Mesendoderm (in vitro differentiated cells): ENCODE data around the gene MAD1L1.

Experiments used
- DNase-seq: peaks from one replicate; pipeline ENCODE4 v3.0.0; 2013
- H2AK5ac ChIP-seq: 2 replicates; pipeline ENCODE4 v1.6.1; 2013; ENCODE audit warnings: low read length, inconsistent platforms
- H2BK120ac ChIP-seq: 2 replicates; pipeline ENCODE4 v1.6.1; 2013; ENCODE audit warnings: low read depth, mild to moderate bottlenecking, low read length, moderate library complexity, mixed read lengths
- H2BK15ac ChIP-seq: replicated peaks from 2 replicates; pipeline ENCODE4 v1.6.1; 2013; ENCODE audit warnings: low read depth, mild to moderate bottlenecking, moderate library complexity
- H2BK5ac ChIP-seq: 2 replicates; pipeline ENCODE4 v1.6.1; 2013; ENCODE audit warnings: low read length, inconsistent platforms
- H3K18ac ChIP-seq: 2 replicates; pipeline ENCODE4 v1.6.1; 2013; ENCODE audit warnings: mild to moderate bottlenecking, low read length, mixed read lengths
- H3K23ac ChIP-seq: one replicate; pipeline ENCODE4 v1.6.1; 2013; ENCODE audit warnings: low read length
- H3K27ac ChIP-seq: 2 replicates; pipeline ENCODE4 v1.5.1; 2013; ENCODE audit warnings: low read depth, mild to moderate bottlenecking, inconsistent platforms, low read length, moderate library complexity
- H3K27me3 ChIP-seq: 2 replicates; pipeline ENCODE4 v1.6.1; 2013; ENCODE audit warnings: low read length, control low read depth, mild to moderate bottlenecking, inconsistent platforms; ENCODE audit not compliant: insufficient read depth, poor library complexity
- H3K36me3 ChIP-seq: 2 replicates; pipeline ENCODE4 v1.6.1; 2013; ENCODE audit warnings: low read length, inconsistent platforms; ENCODE audit not compliant: control insufficient read depth, insufficient read depth
- H3K4ac ChIP-seq: one replicate; pipeline ENCODE4 v1.6.1; 2013; ENCODE audit warnings: low read depth, mild to moderate bottlenecking, low read length, moderate library complexity
- H3K4me1 ChIP-seq: 2 replicates; pipeline ENCODE4 v1.6.1; 2013; ENCODE audit warnings: low read depth, low read length, inconsistent platforms; ENCODE audit not compliant: control insufficient read depth
- H3K4me2 ChIP-seq: 2 replicates; pipeline ENCODE4 v1.6.1; 2013; ENCODE audit warnings: low read length
- H3K4me3 ChIP-seq: 2 replicates; pipeline ENCODE4 v1.5.1; 2013; ENCODE audit warnings: mild to moderate bottlenecking, low read length
- H3K56ac ChIP-seq: one replicate; pipeline ENCODE4 v1.6.1; 2013; ENCODE audit warnings: low read length
- H3K79me1 ChIP-seq: 2 replicates; pipeline ENCODE4 v1.6.1; 2013; ENCODE audit warnings: low read length, inconsistent platforms
- H3K79me2 ChIP-seq: 2 replicates; pipeline ENCODE4 v1.6.1; 2013; ENCODE audit warnings: mild to moderate bottlenecking, low read length; ENCODE audit not compliant: control insufficient read depth, insufficient read depth
- H3K9ac ChIP-seq: 2 replicates; pipeline ENCODE4 v1.6.1; 2013; ENCODE audit warnings: low read length, inconsistent platforms
- H4K5ac ChIP-seq: one replicate; pipeline ENCODE4 v1.6.1; 2013; ENCODE audit warnings: low read length
- H4K8ac ChIP-seq: one replicate; pipeline ENCODE4 v1.6.1; 2013; ENCODE audit warnings: low read depth, mild to moderate bottlenecking, control low read depth, low read length, moderate library complexity
- WGBS: extraction: QIAGEN DNeasy Blood & Tissue Kit; methylation state at CpG from one replicate; pipeline ENCODE4 v1.1.7; 2013; ENCODE audit warnings: low lambda C conversion rate, missing lambda C conversion rate; ENCODE audit not compliant: insufficient coverage; ENCODE audit errors: extremely low coverage; 5-methylcytosine and 5-hydroxymethylcytosine counted together

The MAD1L1 gene

DNA sequence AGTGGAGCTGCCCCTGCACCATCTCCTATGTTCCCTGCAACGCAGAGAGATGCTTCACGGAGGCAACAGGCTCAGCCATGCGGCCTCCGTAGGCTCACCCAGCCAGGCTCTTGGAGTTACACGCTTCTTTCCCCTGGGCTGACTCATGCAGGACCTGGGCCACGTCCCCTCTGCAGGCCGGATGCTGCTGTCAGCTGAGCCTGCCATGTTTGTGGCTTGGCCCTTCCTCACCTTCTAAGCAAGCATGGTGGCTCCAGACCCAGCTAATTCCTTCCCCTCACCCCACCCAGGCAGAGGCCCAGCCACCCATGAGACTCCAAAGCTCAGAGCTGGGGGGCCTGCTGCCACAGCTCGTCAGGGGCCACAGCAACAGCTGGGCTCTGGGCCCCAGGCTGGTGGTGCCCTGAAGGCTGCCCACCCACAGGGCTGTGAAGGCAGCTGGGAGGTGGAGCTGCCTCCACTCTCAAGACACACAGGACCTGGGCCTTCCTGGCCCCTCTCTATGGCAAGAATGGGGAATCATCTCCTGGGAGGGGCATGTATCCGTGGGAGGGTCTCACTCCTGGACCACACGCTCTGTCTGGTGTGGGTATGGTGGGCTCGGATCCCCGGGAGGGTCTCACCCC, 343.1 kb downstream of the MAD1L1 start:
- no peak overlapping the region for H3K4ac ChIP-seq
- H3K4me2 ChIP-seq: no peak overlapping the region
- H4K5ac ChIP-seq: no peak overlapping the region
- peaks cover 11% of the 10 kb centered on the region for H3K36me3 ChIP-seq
- H3K79me1 ChIP-seq: no peaks in the 10 kb centered on the region
- H3K79me2 ChIP-seq: no peaks in the 10 kb centered on the region
- no peak overlapping the region for H4K8ac ChIP-seq
- no peak overlapping the region for H2AK5ac ChIP-seq
- H3K9ac ChIP-seq: no peak overlapping the region
- H2BK120ac ChIP-seq: no peak overlapping the region
- DNase-seq: no peak
- no peak overlapping the region for H2BK5ac ChIP-seq
- H3K56ac ChIP-seq: no peak overlapping the region
- no peak overlapping the region for H3K4me3 ChIP-seq
- no peak overlapping the region for H3K23ac ChIP-seq
- H2BK15ac ChIP-seq: no peak overlapping the region
- no peaks in the 10 kb centered on the region for H3K4me1 ChIP-seq
- WGBS: no CpG with 5 or more reads among the region's 12 CpGs
- no peak overlapping the region for H3K18ac ChIP-seq
- no peak overlapping the region for H3K27ac ChIP-seq
- no peaks in the 10 kb centered on the region for H3K27me3 ChIP-seq

DNA sequence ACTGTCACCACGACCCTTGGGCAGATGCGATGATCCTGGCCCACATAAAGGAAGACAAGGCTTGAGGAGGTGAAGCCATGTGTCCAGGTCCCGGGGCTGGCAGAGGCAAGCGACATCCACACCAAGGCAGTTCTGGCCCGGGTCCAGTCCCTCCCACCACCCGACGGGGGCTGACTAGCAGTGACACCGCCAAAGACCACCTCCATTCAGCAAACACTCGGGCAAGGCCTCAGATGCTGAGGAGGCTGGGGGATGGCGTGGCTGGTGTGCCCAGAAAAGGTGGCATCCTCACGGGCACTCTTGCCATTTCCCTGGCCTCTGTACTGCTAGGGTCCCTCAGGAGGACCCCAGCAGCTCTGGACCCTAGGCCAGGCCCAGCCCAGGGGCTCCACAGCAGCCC, 343.7 kb downstream of the MAD1L1 start:
- no peaks in the 10 kb centered on the region for H3K79me2 ChIP-seq
- H3K18ac ChIP-seq: no peak overlapping the region
- H3K79me1 ChIP-seq: no peaks in the 10 kb centered on the region
- no peak overlapping the region for H2BK15ac ChIP-seq
- no peak overlapping the region for H3K56ac ChIP-seq
- H3K4ac ChIP-seq: no peak overlapping the region
- no peak overlapping the region for H3K4me3 ChIP-seq
- no peak overlapping the region for H2AK5ac ChIP-seq
- no CpG with 5 or more reads among the region's 11 CpGs for whole genome bisulfite sequencing
- H4K8ac ChIP-seq: no peak overlapping the region
- no peaks in the 10 kb centered on the region for H3K27me3 ChIP-seq
- no peak overlapping the region for H3K27ac ChIP-seq
- H3K9ac ChIP-seq: no peak overlapping the region
- no peaks in the 10 kb centered on the region for H3K4me1 ChIP-seq
- H4K5ac ChIP-seq: no peak overlapping the region
- H3K23ac ChIP-seq: no peak overlapping the region
- no peak overlapping the region for H3K4me2 ChIP-seq
- peaks cover 11% of the 10 kb centered on the region for H3K36me3 ChIP-seq
- no peak overlapping the region for H2BK5ac ChIP-seq
- DNase-seq: no peak
- no peak overlapping the region for H2BK120ac ChIP-seq

DNA sequence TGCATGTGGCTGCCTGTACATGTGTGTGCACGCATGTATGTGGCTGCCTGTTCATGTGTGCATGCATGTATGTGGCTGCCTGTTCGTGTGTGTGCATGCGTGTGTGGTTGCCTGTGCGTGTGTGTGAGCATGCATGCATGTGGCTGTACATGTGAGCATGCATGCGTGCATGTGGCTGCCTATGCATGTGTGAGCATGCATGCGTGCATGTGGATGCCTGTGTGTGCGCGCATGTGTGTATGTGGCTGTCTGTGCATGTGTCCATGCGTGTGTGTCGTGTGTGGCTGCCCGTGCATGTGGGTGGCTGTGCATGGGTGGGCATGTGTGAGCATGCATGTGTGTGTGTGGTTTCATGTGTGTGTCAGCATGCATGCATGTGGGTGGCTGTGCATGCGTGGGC, 344.3 kb downstream of the MAD1L1 start:
- Histone ChIP-seq H3K27ac (no peak overlapping the region), H2AK5ac (no peak overlapping the region), H3K79me2 (no peaks in the 10 kb centered on the region), H3K18ac (no peak overlapping the region), H3K9ac (no peak overlapping the region), H4K8ac (no peak overlapping the region), H3K36me3 (peaks cover 11% of the 10 kb centered on the region), H3K79me1 (no peaks in the 10 kb centered on the region), H3K4me2 (no peak overlapping the region), H2BK15ac (no peak overlapping the region), H2BK120ac (no peak overlapping the region), H3K4me1 (peaks cover 2% of the 10 kb centered on the region), H2BK5ac (no peak overlapping the region), H3K56ac (no peak overlapping the region), H4K5ac (no peak overlapping the region), H3K4ac (no peak overlapping the region), H3K27me3 (no peaks in the 10 kb centered on the region), H3K23ac (no peak overlapping the region), H3K4me3 (no peak overlapping the region)
- no peak for DNase-seq
- no CpG with 5 or more reads among the region's 12 CpGs for WGBS

DNA sequence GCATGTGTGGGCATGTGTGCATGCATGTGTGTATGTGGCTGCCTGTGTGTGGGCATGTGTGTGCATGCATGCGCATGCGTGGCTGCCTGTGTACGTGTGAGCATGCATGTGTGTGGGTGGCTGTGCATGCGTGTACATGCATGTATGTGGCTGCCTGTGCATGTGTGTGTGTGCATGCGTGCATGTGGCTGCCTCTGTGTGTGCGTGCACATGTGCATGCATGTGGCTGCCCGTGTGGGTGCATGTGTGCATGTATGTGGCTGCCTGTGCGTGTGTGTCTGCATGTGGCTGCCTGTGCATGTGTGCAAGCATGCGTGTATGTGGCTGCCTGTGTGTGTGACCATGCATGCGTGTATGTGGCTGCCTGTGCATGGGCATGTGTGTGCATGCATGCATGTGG, 345.5 kb downstream of the MAD1L1 start:
- no peak overlapping the region for H3K4ac ChIP-seq
- peaks cover 11% of the 10 kb centered on the region for H3K36me3 ChIP-seq
- H3K56ac ChIP-seq: no peak overlapping the region
- H3K27ac ChIP-seq: no peak overlapping the region
- H4K8ac ChIP-seq: no peak overlapping the region
- no peak overlapping the region for H2AK5ac ChIP-seq
- WGBS: no CpG with 5 or more reads among the region's 10 CpGs
- H3K4me3 ChIP-seq: no peak overlapping the region
- no peak overlapping the region for H3K18ac ChIP-seq
- no peak overlapping the region for H4K5ac ChIP-seq
- no peak overlapping the region for H2BK5ac ChIP-seq
- H2BK120ac ChIP-seq: no peak overlapping the region
- no peak overlapping the region for H3K4me2 ChIP-seq
- H3K9ac ChIP-seq: no peak overlapping the region
- DNase-seq: no peak
- no peaks in the 10 kb centered on the region for H3K79me2 ChIP-seq
- H3K4me1 ChIP-seq: peaks cover 8% of the 10 kb centered on the region
- no peak overlapping the region for H3K23ac ChIP-seq
- H3K27me3 ChIP-seq: no peaks in the 10 kb centered on the region
- no peak overlapping the region for H2BK15ac ChIP-seq
- H3K79me1 ChIP-seq: no peaks in the 10 kb centered on the region

DNA sequence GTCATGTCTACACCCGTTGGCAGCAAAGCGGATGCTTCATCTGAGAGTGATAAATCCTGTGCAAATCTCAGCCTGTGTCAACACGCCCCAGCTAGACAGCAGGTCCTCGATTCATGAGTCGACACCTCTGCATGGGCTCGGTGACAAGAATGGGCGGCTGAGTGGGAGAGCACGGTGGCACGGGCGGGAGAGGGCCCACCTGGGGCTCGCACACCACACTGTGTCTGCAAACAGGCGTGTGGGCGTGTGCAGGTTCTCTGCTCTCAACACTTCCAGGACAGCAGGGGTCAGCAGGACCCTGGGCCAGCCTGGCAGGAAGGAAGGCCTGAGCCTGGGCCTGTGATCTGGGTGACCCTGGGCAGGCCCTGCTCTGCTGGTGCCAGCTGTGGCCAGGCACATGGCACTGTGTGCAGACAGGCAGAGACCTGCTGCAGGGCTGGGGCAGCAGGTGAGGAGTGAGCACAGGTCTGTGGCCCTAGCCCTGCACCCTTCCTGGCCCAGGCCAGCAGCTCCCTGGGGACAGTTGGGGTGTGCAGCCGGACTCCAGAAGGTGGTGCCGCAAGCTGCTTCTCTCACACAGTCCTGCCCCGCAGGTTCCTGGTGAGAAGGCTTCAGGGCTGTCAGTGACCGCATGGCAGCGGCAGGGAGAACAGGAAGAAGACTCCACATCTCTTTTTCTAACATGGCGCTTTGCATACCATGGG, 346.2 kb downstream of the MAD1L1 start:
- H3K79me2 ChIP-seq: no peaks in the 10 kb centered on the region
- H3K27ac ChIP-seq: no peak overlapping the region
- no peaks in the 10 kb centered on the region for H3K27me3 ChIP-seq
- no peak overlapping the region for H2BK120ac ChIP-seq
- H3K79me1 ChIP-seq: no peaks in the 10 kb centered on the region
- no peak overlapping the region for H3K4me3 ChIP-seq
- no peak overlapping the region for H2AK5ac ChIP-seq
- H3K18ac ChIP-seq: no peak overlapping the region
- H2BK15ac ChIP-seq: no peak overlapping the region
- peaks cover 11% of the 10 kb centered on the region for H3K36me3 ChIP-seq
- H3K4ac ChIP-seq: no peak overlapping the region
- no peak overlapping the region for H3K56ac ChIP-seq
- no peak for DNase-seq
- no peak overlapping the region for H3K9ac ChIP-seq
- no peak overlapping the region for H3K4me2 ChIP-seq
- peaks cover 10% of the 10 kb centered on the region for H3K4me1 ChIP-seq
- WGBS: no CpG with 5 or more reads among the region's 19 CpGs
- no peak overlapping the region for H4K8ac ChIP-seq
- H2BK5ac ChIP-seq: no peak overlapping the region
- H4K5ac ChIP-seq: no peak overlapping the region
- no peak overlapping the region for H3K23ac ChIP-seq
